Coronary artery (tissue), 2 donors: Measurements from ENCODE around the gene STEAP3.

Source experiments
- DNase-seq: peaks from one replicate; pipeline ENCODE4 v3.0.0-alpha.2; 2017; ENCODE audit warnings: low spot score
- H3K27ac ChIP-seq, 2 donors: fragments of 200-600 bp; sonication (generic); one replicate each; pipeline ENCODE4 v1.5.1; 2016 to 2019
- H3K4me3 ChIP-seq: fragments of 200-600 bp; sonication (generic); 2 replicates; pipeline ENCODE4 v1.5.1; 2016; ENCODE audit warnings: mild to moderate bottlenecking, moderate library complexity
- TF ChIP-seq, protein P1 (sequence below): fragments of 200-600 bp; sonication (generic); IDR thresholded peaks from one replicate; pipeline ENCODE4 v1.5.1; 2019; ENCODE audit warnings: antibody characterized with exemption

Gene STEAP3

DNA sequence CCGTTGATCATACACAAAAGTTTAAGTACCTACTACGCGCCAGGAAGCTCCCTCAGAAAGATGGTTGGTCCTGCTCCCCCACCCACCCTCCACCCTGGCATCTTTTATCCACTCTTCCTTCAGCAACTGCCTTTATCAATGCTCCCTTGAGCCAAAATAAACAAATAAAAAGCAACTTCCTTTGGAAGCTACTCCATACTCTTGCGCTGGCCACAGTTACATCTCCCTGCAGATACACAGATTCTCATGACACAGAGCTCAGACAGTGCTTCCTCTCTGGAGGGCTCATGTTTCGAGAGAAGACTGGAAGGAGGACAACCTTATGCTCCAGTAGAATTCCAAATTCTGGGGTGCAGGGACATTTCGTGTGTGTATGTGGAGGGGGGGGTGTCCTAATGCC lies 3.8 kb upstream of the STEAP3 start:
- DNase-seq, result no peak
- no peak overlapping the region for H3K4me3 ChIP-seq
- TF ChIP-seq, protein P1, sequence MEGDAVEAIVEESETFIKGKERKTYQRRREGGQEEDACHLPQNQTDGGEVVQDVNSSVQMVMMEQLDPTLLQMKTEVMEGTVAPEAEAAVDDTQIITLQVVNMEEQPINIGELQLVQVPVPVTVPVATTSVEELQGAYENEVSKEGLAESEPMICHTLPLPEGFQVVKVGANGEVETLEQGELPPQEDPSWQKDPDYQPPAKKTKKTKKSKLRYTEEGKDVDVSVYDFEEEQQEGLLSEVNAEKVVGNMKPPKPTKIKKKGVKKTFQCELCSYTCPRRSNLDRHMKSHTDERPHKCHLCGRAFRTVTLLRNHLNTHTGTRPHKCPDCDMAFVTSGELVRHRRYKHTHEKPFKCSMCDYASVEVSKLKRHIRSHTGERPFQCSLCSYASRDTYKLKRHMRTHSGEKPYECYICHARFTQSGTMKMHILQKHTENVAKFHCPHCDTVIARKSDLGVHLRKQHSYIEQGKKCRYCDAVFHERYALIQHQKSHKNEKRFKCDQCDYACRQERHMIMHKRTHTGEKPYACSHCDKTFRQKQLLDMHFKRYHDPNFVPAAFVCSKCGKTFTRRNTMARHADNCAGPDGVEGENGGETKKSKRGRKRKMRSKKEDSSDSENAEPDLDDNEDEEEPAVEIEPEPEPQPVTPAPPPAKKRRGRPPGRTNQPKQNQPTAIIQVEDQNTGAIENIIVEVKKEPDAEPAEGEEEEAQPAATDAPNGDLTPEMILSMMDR, result no peak
- H3K27ac ChIP-seq, result no peak overlapping the region

DNA sequence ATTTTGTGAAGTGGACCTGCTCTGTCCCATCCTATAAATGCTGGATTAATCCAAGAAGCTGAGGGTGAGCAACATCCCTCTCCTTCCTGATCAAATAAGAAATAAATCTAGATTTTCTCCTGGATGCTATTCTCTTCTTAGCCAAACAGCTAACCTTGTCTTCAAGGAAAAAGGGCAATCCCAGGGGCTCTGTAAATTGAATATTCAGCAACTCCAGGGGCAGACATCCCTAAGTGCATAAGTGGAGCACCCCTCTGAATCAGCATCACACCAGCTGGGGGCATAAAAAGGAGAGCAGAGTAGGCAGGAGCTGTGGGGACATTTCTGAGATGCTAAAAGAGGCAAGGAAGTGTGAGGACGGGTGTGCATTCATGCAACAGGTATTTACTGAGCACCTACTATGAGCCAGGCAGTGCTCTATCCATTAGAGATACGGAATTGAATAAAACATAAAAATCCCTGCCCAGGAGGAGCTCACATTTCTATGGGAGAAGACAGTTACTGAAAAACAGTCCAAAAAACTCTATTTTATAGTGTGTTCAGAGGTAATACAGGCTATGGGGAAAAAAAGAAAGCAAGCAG lies 2.8 kb upstream of the STEAP3 start:
- no peak overlapping the region for H3K27ac ChIP-seq
- no peak for DNase-seq
- H3K4me3 ChIP-seq, result no peak overlapping the region
- TF ChIP-seq, protein P1, result no peak

DNA sequence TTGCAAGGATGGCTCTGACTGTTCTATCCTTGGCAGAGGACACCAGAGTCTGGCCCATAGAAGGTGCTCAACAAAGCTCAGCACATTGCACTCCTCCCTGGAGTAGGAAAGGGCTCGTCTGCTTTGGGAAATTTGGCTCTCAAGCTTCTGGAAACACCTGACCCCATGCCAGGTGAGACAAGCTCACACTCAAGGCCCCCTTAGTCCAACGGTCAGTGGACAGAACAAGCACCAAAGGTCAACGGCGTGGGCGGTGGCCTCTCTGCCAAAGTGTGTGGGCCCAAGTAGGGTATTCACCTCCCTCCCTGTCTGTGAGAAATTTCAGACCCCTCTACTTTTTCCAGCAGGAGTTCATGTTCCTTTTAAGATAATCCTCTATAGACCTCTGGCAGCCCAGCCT lies 2.0 kb upstream of the STEAP3 start:
- no peak overlapping the region for H3K27ac ChIP-seq
- DNase-seq, result no peak
- H3K4me3 ChIP-seq, result no peak overlapping the region
- TF ChIP-seq, protein P1, result no peak

- no peak overlapping the region for H3K27ac ChIP-seq
- no peak overlapping the region for H3K4me3 ChIP-seq
- no peak for DNase-seq
- TF ChIP-seq, protein P1, result no peak
These were observed 1.4 kb upstream of the STEAP3 start for GRCh38 chr2:119222213-119222612.

DNA sequence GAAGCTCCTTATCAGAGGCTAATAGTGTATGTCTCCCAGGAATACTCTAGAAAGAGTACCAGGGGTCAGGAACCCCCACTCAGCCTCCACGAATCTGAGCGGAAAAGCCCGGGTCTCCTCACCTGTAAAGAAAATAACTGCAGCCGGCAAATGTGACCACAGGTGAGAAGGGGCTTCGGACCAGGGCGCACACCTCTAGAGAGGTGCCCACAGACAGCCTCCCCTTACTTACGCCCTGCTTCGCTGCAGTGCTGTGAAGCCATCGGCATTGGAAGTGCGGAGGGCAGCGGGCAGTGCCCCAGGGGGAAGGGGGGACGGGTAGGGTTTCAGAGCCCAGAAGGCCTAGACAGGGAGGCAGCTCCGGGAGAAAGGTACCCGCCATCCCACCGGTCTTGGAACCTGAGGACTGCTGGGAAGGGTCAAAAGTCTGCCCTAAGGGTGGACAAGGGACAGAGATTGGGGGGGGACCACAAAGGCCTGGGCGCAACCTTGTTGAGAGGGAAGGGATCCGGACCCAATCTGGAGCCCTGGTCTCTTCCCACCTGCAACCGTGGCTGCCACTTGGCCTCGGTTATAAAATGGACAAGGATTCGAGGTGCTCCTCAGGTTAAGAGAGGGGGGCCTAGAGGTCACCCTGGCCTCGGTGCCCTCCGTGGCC lies 642 bp upstream of the STEAP3 start:
- no peak for DNase-seq
- Histone ChIP-seq H3K27ac (peak overlapping the region in 1 of 2 donors; percentile 43), H3K4me3 (peak overlapping the region; percentile 89)
- TF ChIP-seq, protein P1, result no peak

DNA sequence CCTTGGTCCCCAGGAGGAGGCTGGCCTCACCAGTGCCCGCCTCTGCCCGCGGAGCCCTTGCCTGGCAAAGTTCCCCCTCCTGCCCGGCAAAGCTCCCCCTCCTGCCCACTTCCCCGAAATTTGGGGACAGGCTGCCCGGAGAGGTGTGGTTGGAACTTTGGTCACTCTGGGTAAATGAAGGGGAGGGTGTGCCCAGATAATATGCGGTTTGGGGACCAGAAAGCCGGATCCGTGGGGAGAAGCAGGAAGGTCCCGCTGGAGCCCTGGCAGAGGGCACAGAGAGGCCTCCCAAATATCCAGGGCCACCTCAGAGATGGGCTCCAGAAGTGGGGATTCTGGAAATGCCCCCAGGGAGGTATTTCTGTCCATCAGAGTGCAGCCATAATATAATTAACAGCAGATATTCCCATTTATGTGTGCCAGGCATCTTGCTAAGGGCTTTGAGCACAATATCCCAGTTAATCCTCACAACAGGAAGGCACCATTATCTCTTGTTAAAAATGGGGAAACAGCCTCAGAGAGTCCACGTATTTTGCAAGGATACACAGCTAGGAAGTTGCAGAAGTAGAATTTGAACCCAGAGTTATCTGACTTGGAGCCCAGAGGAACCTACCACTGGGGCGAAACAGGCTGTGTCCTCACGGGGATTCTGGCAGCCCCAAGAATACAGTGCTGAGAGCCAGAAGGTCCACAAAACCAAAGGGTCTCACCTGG lies 914 bp downstream of the STEAP3 start:
- H3K27ac ChIP-seq, result peak overlapping the region in 1 of 2 donors; percentile 43
- DNase-seq, result no peak
- H3K4me3 ChIP-seq, result peak overlapping the region; percentile 89
- TF ChIP-seq, protein P1, result no peak
